ENCODE results near the gene NPIPA1.
"Not testable (repeated sequence)": the region's sequence is repeated elsewhere in the genome, so short reads cannot be mapped to it uniquely, and the experiment has no call there.

NPIPA1 gene

DNA sequence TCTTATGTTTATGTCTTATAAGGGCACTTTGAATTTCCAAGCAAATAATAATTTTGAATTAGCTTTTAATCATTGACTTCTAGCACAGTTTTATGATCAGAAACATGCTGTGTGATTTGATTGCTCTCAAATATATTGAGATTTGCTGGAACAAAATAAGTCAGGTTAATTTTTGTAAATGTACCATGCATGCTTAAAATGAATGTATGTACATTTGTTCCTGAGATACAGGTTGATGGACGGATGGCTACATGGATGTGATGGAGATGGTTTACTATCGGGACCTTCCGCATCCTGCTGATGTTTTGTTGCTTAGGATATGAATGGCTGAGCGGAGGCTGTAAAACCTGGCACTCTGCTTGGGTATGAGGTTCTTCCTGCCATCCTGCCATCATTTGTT, at the start of gene NPIPA1:
Gene NPIPA1 (plus strand): TSS at position 301 of the 400 bp plus-strand sequence. CDS start 0 bp downstream, at position 301.
- not testable (repeated sequence) for DNase-seq (ENCODE audit: low read depth)

DNA sequence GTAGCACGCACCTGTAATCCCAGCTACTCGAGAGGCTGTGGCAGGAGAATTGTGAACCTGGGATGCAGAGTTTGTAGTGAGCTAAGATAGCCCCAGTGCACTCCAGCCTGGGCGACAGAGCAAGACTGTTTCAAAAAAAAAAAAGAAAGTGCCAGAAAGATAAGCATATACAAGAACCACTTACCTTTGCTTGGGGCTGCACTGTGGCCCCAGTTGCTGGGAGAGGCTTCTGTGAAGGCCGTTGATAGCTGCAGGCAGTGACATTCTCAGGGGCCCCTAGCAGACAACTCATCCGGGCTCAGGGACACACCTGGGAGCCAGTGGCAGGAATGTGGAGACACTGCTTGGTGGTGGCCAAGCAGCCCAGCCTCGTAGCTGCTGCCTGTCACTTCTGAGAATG, 45.1 kb upstream of the NPIPA1 start:
- DNase-seq (ENCODE audit: low read depth): not testable (repeated sequence)

DNA sequence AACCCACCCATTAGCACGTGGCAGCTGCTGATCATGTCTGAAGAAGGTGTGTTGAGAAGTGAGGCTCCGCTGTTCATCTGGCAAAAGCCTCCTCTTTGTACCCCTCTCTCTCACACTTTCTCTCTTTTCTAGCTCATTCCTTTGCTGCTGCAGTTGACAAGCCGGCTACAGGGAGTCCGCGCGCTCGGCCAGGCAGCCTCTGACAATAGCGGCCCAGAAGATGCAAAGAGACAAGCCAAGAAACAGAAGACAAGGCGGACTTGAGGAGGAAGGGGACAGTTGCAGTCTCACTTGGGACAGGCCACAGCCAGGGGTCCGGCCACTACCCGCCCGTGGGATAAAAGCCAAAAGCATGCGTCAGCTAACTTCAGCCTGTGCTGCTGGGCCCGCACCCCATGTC, 41.9 kb upstream of the NPIPA1 start:
- not testable (repeated sequence) for DNase-seq (ENCODE audit: low read depth)

DNA sequence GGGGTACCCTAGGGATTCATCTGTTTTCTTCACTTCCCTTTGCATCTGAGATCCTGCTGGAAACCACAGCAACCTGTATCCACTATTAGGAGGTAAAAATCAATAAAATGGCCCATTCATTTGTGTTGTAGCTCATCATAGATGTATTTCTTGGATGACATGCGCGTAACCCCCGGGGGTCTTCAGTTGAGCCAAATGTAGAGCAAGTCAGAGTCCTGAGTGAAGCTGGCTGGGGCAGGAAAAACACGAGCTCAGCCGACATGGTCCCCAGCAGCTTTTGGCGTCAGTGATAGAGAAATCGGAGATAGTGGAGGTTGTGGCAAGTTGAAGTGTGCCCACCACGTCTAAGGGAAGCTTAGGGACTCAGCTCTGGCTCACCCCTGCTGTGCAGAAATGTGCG, 41.2 kb upstream of the NPIPA1 start:
- DNase-seq (ENCODE audit: low read depth): not testable (repeated sequence)

DNA sequence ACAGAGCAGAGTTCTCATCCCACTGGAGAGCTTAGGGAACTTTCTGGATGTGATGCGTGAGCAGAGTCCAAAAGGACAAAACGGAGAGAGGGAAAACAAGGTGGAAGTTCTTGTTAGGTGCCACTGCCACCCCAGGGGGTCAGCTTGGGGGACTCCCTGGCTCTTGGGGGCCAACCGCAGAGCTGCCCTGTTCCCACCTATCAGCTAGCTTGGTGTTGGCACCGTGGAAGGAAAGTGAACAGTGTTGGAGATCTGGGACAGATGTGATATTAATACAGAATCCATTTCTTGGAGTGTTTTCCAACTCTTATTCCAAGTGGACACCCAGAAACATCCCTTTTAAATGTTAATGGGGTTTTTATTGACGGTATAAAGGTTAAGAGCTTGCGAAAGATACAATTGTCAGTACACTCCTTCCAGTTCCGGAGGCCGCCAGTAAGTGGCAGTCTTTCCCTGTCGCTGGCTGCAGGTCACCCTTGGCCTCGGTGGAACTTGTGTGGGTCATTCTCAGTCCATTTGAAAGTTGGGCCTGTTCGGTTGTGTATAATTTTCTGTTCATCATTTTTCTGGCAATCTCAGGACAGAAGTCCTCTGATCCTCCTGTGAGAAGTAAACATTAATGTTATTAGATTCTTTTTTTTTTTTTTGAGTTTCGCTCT, 40.1 kb upstream of the NPIPA1 start:
- not testable (repeated sequence) for DNase-seq (ENCODE audit: low read depth)

DNA sequence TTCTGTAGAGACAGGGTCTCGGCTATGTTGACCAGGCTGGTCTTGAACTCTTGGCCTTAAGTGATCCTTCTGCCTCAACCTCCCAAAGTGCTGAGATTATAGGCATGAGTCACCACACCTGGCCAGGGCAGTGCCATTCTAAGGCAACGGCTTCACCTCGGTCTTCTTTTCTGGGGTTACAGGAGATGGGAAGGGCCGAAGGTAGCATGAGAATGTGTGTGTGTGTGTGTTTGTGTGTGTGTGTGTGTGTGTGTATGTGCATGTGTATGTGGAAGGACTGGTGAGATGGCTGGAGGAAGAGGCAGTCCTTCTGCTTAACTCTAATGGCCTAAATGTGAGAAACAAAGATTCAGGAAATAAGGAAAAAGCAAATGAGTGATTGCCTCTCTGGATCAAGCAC, 39.1 kb upstream of the NPIPA1 start:
- DNase-seq (ENCODE audit: low read depth): not testable (repeated sequence)

DNA sequence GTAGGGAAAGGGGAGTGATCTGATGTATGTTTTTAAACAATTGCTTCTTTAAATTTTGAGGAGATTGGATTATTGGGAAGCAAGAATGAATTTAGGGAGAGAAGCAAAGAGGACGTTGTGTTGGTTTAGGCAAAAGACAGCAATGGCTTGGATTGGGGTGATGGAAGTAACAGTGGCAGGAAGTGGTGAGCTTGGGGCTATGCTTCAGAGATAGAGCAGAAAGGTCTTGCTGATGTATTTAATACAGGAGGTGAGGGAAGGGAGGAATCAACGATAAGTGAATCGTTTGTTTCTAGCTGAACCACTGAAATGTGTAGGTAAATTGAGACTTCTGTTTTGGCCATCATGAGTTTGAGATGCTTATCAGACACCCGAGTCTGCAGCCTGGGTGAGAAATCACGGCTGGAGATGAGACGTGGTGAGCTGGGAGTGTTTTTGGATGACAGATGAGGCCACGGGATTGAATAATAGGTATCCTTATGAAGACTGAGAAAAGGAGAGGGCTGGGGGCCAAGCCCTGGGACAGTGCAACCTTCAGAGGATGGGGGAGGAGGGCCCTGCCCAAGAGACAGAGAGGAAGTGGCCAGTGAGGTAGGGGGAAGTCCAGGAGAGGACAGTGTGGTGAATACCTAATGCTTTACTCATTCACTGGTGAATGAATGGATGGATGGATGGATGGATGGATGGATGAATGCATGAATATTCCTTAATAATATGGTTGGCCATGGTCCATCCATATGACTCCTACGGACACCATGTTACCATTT, 33.9 kb upstream of the NPIPA1 start:
- not testable (repeated sequence) for DNase-seq (ENCODE audit: low read depth)

DNA sequence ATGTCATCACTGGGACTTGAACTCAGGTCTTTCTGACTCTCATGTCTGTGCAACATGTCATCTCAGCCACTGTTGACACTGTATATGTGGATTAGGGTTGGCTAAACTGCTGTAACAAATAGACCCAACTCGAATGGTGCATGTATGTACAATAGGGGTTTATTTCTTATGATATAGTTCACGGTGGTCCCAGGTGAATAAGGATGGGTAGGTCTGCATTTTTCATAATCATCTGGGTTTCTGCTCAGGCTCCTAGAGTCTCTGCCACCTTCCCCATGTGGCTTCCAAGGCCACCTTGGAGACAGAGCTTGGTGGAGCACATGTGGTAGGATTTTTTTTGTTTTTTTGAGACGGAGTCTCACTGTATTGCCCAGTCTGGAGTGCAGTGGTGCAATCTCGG, 27.5 kb upstream of the NPIPA1 start:
- DNase-seq (ENCODE audit: low read depth): not testable (repeated sequence)

DNA sequence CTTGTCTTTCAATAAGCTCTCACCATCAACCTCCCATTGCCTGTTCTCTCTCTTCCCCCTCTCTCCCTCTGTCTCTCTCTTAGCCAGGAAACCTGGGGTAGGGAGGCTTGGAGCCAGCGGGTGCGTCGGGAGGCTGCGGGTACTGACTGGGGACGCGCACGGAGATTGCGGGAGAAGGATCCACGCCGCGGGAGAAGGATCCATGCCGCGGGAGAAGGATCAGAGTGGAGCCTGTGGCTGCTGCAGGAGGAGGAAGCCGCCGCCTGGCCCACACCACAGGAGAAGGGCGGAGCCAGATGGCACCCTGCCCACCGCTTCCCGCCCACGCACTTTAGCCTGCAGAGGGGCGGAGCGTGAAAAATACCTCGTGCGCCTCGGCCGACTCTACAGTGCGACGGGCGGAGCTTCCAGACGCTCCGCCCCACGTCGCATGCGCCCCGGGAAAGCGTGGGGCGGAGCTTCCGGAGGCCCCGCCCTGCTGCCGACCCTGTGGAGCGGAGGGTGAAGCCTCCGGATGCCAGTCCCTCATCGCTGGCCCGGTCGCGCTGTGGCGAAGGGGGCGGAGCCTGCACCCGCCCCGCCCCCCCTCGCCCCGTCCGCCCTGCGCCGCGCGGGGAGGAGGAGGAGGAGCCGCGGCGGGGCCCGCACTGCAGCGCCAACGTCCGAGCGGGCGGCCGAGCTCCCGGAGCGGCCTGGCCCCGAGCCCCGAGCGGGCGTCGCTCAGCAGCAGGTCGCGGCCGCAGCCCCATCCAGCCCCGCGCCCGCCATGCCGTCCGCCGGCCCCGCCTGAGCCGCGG, 26.2 kb upstream of the NPIPA1 start:
- not testable (repeated sequence) for DNase-seq (ENCODE audit: low read depth)

DNA sequence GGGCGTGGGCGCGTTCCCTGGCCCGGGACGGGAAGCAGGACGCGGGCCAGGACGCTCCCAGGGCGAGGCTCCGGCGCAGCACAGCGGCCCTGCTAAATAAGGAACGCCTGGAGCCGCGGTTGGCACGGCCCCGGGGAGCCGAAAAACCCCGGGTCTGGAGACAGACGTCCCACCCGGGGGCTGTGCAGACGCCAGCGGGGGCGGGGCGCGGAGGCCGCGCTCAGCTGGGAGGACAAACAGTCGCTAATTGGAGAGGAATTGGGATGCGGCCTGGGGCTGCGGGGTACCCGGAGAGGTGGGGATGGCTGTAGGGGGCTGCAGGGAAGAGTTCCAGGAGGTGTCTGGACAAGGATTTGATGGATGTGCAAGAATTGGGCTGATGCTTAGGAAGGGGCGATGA, 25.3 kb upstream of the NPIPA1 start:
- peak; percentile 20 for DNase-seq (ENCODE audit: low read depth)

DNA sequence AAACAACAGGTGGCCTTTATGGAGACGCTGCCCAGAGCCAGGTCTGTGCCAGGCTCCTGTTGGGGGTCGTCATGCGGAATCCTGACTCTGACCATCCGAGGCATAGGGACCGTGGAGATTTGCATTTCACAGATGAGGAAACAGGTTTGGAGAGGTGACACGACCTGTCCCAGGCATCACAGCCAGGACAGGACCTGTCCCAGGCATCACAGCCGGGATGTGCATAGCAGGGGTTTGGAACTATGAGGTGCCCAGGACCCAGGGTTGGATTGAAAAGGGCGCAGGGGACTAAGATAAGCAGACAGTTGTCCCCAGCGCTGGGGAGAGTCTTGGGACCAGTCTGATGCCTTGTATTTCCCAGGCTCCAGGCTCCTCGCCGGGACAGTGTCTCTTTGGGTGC, 24.7 kb upstream of the NPIPA1 start:
- DNase-seq (ENCODE audit: low read depth): not testable (repeated sequence)

DNA sequence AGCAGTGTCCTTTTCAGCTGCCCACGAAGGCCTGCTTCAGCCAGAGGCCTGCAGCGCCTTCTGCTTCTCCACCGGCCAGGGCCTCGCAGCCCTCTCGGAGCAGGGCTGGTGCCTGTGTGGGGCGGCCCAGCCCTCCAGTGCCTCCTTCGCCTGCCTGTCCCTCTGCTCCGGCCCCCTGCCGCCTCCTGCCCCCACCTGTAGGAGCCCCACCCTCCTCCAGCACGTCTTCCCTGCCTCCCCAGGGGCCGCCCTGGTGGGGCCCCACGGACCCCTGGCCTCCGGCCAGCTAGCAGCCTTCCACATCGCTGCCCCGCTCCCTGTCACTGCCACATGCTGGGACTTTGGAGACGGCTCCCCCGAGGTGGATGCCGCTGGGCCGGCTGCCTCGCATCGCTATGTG, 18.7 kb upstream of the NPIPA1 start:
- not testable (repeated sequence) for DNase-seq (ENCODE audit: low read depth)

DNA sequence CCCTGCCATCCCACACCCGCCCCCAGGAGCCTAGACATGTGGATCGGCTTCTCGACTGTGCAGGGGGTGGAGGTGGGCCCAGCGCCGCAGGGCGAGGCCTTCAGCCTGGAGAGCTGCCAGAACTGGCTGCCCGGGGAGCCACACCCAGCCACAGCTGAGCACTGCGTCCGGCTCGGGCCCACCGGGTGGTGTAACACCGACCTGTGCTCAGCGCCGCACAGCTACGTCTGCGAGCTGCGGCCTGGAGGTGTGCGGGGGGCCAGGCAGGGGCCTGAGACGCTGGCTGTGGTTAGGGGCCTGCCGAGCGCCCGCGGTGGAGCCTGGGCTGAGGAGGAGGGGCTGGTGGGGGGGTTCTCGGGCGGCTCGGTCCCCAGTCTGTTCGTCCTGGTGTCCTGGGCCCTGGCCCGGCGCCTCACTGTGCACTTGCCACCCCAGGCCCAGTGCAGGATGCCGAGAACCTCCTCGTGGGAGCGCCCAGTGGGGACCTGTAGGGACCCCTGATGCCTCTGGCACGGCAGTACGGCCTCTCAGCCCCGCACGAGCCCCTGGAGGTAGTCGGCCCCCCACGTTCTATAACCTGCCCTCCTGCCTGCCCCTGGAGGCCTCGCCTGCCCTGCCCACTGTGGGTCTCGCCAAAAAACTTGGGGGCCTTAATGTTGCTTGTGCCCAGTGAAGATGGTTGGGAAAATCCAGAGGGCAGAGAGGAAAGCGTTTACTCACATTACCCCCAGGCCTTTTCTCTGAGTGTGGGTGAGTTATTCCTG, 17.2 kb upstream of the NPIPA1 start:
- DNase-seq (ENCODE audit: low read depth): not testable (repeated sequence)

DNA sequence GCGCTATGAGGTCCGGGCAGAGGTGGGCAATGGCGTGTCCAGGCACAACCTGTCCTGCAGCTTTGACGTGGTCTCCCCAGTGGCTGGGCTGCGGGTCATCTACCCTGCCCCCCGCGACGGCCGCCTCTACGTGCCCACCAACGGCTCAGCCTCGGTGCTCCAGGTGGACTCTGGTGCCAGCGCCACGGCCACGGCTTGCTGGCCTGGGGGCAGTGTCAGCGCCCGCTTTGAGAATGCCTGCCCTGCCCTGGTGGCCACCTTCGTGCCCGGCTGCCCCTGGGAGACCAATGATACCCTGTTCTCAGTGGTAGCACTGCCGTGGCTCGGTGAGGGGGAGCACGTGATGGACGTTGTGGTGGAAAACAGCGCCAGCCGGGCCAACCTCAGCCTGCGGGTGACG, 15.0 kb upstream of the NPIPA1 start:
- DNase-seq (ENCODE audit: low read depth): not testable (repeated sequence)

DNA sequence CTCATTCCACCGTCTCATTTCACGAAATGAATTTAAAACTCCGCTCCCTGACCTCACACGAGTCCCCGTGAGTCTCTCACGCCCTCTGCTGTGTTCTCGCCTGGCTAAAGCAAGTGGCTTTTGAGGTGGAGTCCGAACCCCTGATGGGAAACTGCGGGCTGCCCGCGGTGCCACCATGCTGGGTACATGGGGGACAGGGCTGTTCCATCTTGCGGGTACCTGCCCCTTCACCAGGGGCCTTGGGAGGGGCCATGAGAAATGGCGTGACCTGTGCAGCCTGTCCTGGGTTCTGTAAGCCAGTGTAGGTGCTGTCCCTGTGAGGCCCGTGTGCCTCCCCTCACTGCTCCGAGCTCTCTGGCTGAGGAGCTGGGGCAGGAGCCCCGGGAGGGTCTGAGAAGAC, 14.3 kb upstream of the NPIPA1 start:
- not testable (repeated sequence) for DNase-seq (ENCODE audit: low read depth)

DNA sequence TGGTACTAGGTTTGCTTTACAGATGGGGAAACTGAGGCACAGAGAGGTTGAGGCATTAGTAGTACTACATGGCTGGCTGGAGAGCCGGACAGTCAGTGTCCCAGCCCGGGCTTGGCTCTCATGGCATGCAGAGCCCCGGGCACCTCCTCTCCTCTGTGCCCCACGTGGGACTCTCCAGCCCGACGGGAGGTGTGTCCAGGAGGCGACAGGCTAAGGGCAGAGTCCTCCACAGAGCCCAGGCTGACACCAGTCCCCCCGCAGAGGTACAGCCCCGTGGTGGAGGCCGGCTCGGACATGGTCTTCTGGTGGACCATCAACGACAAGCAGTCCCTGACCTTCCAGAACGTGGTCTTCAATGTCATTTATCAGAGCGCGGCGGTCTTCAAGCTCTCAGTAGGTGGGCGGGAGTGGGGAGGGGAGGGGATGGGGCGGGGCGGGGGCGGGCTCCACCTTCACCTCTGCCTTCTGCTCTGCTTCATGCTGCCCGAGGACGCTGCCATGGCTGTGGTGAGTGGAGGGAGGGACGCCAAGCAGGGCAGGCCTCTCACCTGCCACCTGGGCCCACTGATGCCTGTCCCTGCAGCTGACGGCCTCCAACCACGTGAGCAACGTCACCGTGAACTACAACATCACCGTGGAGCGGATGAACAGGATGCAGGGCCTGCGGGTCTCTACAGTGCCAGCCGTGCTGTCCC, 13.7 kb upstream of the NPIPA1 start:
- DNase-seq (ENCODE audit: low read depth): not testable (repeated sequence)

DNA sequence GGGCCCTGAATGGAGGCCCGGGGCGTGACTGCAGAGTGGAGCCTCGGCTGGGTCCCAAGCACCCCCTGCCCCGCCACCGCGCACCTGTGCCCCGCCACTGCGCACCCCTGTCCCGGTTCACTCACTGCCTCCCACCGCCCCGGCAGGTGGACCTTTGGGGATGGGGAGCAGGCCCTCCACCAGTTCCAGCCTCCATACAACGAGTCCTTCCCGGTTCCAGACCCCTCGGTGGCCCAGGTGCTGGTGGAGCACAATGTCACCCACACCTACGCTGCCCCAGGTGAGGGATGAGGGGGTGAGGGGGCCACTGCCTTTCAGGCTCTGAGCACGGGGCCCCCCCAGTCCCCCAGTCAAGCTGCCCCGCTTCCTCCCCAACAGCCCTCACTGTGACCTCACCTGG, 12.9 kb upstream of the NPIPA1 start:
- not testable (repeated sequence) for DNase-seq (ENCODE audit: low read depth)

DNA sequence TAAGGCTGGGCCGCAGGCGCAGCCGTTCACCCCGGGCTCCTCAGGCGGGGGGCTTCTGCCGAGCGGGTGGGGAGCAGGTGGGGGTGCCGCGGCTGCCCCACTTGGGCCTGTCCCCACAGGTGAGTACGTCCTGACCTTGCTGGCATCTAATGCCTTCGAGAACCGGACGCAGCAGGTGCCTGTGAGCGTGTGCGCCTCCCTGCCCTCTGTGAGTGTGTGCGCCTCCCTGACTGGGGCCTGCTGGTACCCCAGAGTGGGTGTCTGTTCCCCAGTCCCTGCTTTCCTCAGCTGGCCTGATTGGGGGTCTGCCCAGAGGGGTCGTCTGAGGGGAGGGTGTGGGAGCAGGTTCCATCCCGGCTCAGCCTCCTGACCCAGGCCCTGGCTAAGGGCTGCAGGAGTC, 12.3 kb upstream of the NPIPA1 start:
- DNase-seq (ENCODE audit: low read depth): not testable (repeated sequence)

DNA sequence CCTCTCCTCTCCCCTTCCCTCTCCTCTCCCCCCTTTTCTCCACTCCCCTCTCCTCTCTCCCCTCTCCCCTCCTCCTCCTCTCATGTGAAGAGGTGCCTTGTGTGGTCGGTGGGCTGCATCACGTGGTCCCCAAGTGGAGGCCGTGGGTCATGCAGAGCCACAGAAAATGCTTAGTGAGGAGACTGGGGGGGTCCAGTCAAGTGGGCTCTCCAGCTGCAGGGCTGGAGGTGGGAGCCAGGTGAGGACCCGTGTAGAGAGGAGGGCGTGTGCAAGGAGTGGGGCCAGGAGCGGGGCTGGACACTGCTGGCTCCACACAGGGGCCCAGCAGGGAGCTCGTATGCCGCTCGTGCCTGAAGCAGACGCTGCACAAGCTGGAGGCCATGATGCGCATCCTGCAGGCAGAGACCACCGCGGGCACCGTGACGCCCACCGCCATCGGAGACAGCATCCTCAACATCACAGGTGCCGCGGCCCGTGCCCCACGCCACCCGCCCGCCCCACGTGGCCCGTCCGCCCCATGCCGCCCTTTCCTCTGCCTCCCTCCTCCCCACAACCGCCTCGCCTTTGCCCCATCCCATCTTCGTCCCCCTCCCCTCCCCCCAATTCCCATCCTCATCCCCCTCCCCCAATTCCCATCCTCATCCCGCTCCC, 9.1 kb upstream of the NPIPA1 start:
- not testable (repeated sequence) for DNase-seq (ENCODE audit: low read depth)

DNA sequence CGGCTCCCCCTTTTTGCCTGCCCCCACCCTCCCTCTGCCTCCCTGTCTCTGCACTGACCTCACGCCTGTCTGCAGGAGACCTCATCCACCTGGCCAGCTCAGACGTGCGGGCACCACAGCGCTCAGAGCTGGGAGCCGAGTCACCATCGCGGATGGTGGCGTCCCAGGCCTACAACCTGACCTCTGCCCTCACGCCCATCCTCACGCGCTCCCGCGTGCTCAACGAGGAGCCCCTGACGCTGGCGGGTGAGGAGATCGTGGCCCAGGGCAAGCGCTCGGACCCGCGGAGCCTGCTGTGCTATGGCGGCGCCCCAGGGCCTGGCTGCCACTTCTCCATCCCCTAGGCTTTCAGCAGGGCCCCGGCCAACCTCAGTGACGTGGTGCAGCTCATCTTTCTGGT, 8.1 kb upstream of the NPIPA1 start:
- not testable (repeated sequence) for DNase-seq (ENCODE audit: low read depth)

DNA sequence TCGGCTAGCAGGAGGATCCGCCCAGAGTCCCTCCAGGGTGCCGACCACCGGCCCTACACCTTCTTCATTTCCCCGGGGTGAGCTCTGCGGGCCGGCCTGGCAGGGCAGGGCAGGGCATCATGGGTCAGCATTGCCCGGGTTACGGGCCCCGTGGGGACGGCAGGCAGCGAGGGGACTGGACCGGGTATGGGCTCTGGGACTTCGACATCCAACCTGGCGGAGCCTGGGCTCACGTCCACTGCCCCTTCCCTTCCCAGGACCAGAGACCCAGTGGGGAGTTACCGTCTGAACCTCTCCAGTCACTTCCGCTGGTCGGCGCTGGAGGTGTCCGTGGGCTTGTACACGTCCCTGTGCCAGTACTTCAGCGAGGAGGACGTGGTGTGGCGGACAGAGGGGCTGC, 7.0 kb upstream of the NPIPA1 start:
- DNase-seq (ENCODE audit: low read depth): not testable (repeated sequence)
